ENCODE data around the gene SMAD2.

The SMAD2 gene

GRCh38 chr18:47912343-47912742 lies 18.1 kb downstream of the SMAD2 start:
- Histone ChIP-seq H3K36me3 (ENCODE audit: insufficient read depth, low read length) (peaks cover 7% of the 10 kb centered on the region), H3K27ac (ENCODE audit: low read depth, low read length) (no peak overlapping the region), H3K9me3 (ENCODE audit: insufficient read depth, low read depth, low read length) (no peaks in the 10 kb centered on the region), H3K4me1 (ENCODE audit: insufficient read depth, low read length) (peaks cover 26% of the 10 kb centered on the region), H3K9ac (ENCODE audit: low read depth, low read length) (no peak overlapping the region), H3K27me3 (ENCODE audit: insufficient read depth, low read length) (no peaks in the 10 kb centered on the region), H3K4me3 (ENCODE audit: low read length) (no peak overlapping the region)
- 96% methylated on average over 1 of the region's 1 CpG for WGBS

GRCh38 chr18:47911877-47912276 lies 18.6 kb downstream of the SMAD2 start:
- no peak overlapping the region for H3K9ac ChIP-seq (ENCODE audit: low read depth, low read length)
- no peak overlapping the region for H3K27ac ChIP-seq (ENCODE audit: low read depth, low read length)
- peaks cover 21% of the 10 kb centered on the region for H3K4me1 ChIP-seq (ENCODE audit: insufficient read depth, low read length)
- peaks cover 10% of the 10 kb centered on the region for H3K36me3 ChIP-seq (ENCODE audit: insufficient read depth, low read length)
- WGBS: 93% methylated on average over 4 of the region's 4 CpGs
- peaks cover 3% of the 10 kb centered on the region; the same call in 1 of the 2 replicates for H3K9me3 ChIP-seq (ENCODE audit: insufficient read depth, low read depth, low read length)
- no peak overlapping the region for H3K4me3 ChIP-seq (ENCODE audit: low read length)
- no peaks in the 10 kb centered on the region for H3K27me3 ChIP-seq (ENCODE audit: insufficient read depth, low read length)

GRCh38 chr18:47909484-47909883 lies 21.0 kb downstream of the SMAD2 start:
- Histone ChIP-seq H3K4me1 (ENCODE audit: insufficient read depth, low read length) (peaks cover 10% of the 10 kb centered on the region), H3K36me3 (ENCODE audit: insufficient read depth, low read length) (peaks cover 17% of the 10 kb centered on the region), H3K4me3 (ENCODE audit: low read length) (no peak overlapping the region), H3K9me3 (ENCODE audit: insufficient read depth, low read depth, low read length) (peaks cover 8% of the 10 kb centered on the region; the same call in 1 of the 2 replicates), H3K27me3 (ENCODE audit: insufficient read depth, low read length) (no peaks in the 10 kb centered on the region), H3K9ac (ENCODE audit: low read depth, low read length) (no peak overlapping the region), H3K27ac (ENCODE audit: low read depth, low read length) (no peak overlapping the region)
- 89% methylated on average over 4 of the region's 4 CpGs for WGBS

- Histone ChIP-seq H3K27ac (ENCODE audit: low read depth, low read length) (no peak overlapping the region), H3K9ac (ENCODE audit: low read depth, low read length) (no peak overlapping the region), H3K9me3 (ENCODE audit: insufficient read depth, low read depth, low read length) (peaks cover 8% of the 10 kb centered on the region; the same call in 1 of the 2 replicates), H3K36me3 (ENCODE audit: insufficient read depth, low read length) (peaks cover 17% of the 10 kb centered on the region), H3K27me3 (ENCODE audit: insufficient read depth, low read length) (no peaks in the 10 kb centered on the region), H3K4me1 (ENCODE audit: insufficient read depth, low read length) (peaks cover 17% of the 10 kb centered on the region), H3K4me3 (ENCODE audit: low read length) (no peak overlapping the region)
- 96% methylated on average over 6 of the region's 6 CpGs for WGBS
Observed at GRCh38 chr18:47908592-47908991, 21.9 kb downstream of the SMAD2 start.

- WGBS: 90% methylated on average over 2 of the region's 3 CpGs
- Histone ChIP-seq H3K4me3 (ENCODE audit: low read length) (no peak overlapping the region), H3K27ac (ENCODE audit: low read depth, low read length) (no peak overlapping the region), H3K9me3 (ENCODE audit: insufficient read depth, low read depth, low read length) (peaks cover 8% of the 10 kb centered on the region; the same call in 1 of the 2 replicates), H3K36me3 (ENCODE audit: insufficient read depth, low read length) (peaks cover 17% of the 10 kb centered on the region), H3K4me1 (ENCODE audit: insufficient read depth, low read length) (peaks cover 33% of the 10 kb centered on the region), H3K9ac (ENCODE audit: low read depth, low read length) (no peak overlapping the region), H3K27me3 (ENCODE audit: insufficient read depth, low read length) (no peaks in the 10 kb centered on the region)
Observed at GRCh38 chr18:47906408-47906807, 24.1 kb downstream of the SMAD2 start.

GRCh38 chr18:47903809-47904208 lies 26.6 kb downstream of the SMAD2 start:
- no peak overlapping the region for H3K9ac ChIP-seq (ENCODE audit: low read depth, low read length)
- H3K27me3 ChIP-seq (ENCODE audit: insufficient read depth, low read length): no peaks in the 10 kb centered on the region
- 83% methylated on average over 2 of the region's 2 CpGs for WGBS
- peaks cover 17% of the 10 kb centered on the region for H3K36me3 ChIP-seq (ENCODE audit: insufficient read depth, low read length)
- peaks cover 59% of the 10 kb centered on the region for H3K4me1 ChIP-seq (ENCODE audit: insufficient read depth, low read length)
- H3K4me3 ChIP-seq (ENCODE audit: low read length): no peak overlapping the region
- peaks cover 8% of the 10 kb centered on the region; the same call in 1 of the 2 replicates for H3K9me3 ChIP-seq (ENCODE audit: insufficient read depth, low read depth, low read length)
- H3K27ac ChIP-seq (ENCODE audit: low read depth, low read length): no peak overlapping the region

GRCh38 chr18:47901624-47902362 lies 28.7 kb downstream of the SMAD2 start:
- Histone ChIP-seq H3K9me3 (ENCODE audit: insufficient read depth, low read depth, low read length) (peaks cover 5% of the 10 kb centered on the region; the same call in 1 of the 2 replicates), H3K27me3 (ENCODE audit: insufficient read depth, low read length) (no peaks in the 10 kb centered on the region), H3K4me1 (ENCODE audit: insufficient read depth, low read length) (peaks cover 80% of the 10 kb centered on the region), H3K36me3 (ENCODE audit: insufficient read depth, low read length) (peaks cover 7% of the 10 kb centered on the region), H3K9ac (ENCODE audit: low read depth, low read length) (peak overlapping the region; percentile 12; the same call in 1 of the 2 replicates), H3K27ac (ENCODE audit: low read depth, low read length) (peak overlapping the region; percentile 37; the same call in 1 of the 2 replicates), H3K4me3 (ENCODE audit: low read length) (no peak overlapping the region)
- WGBS: 65% methylated on average over 6 of the region's 7 CpGs

GRCh38 chr18:47899107-47899840 lies 31.2 kb downstream of the SMAD2 start:
- Histone ChIP-seq H3K9ac (ENCODE audit: low read depth, low read length) (no peak overlapping the region), H3K9me3 (ENCODE audit: insufficient read depth, low read depth, low read length) (no peaks in the 10 kb centered on the region), H3K4me3 (ENCODE audit: low read length) (peak overlapping the region; percentile 3; the same call in 1 of the 2 replicates), H3K36me3 (ENCODE audit: insufficient read depth, low read length) (peaks cover 21% of the 10 kb centered on the region), H3K4me1 (ENCODE audit: insufficient read depth, low read length) (peaks cover 86% of the 10 kb centered on the region), H3K27ac (ENCODE audit: low read depth, low read length) (peak overlapping the region; percentile 39; the same call in 1 of the 2 replicates), H3K27me3 (ENCODE audit: insufficient read depth, low read length) (no peaks in the 10 kb centered on the region)
- 53% methylated on average over 5 of the region's 5 CpGs for WGBS

- Histone ChIP-seq H3K4me1 (ENCODE audit: insufficient read depth, low read length) (peaks cover 87% of the 10 kb centered on the region), H3K36me3 (ENCODE audit: insufficient read depth, low read length) (peaks cover 25% of the 10 kb centered on the region), H3K9me3 (ENCODE audit: insufficient read depth, low read depth, low read length) (no peaks in the 10 kb centered on the region), H3K9ac (ENCODE audit: low read depth, low read length) (no peak overlapping the region), H3K27me3 (ENCODE audit: insufficient read depth, low read length) (no peaks in the 10 kb centered on the region), H3K27ac (ENCODE audit: low read depth, low read length) (peak overlapping the region; percentile 39; the same call in 1 of the 2 replicates), H3K4me3 (ENCODE audit: low read length) (0 out of 2 replicates have a peak overlapping the region, but pooled peaks have one; percentile 3)
- 32% methylated on average over 2 of the region's 2 CpGs for whole genome bisulfite sequencing
Observed at GRCh38 chr18:47898696-47899095, 31.8 kb downstream of the SMAD2 start.

GRCh38 chr18:47898055-47898454 lies 32.4 kb downstream of the SMAD2 start:
- Histone ChIP-seq H3K9ac (ENCODE audit: low read depth, low read length) (no peak overlapping the region), H3K36me3 (ENCODE audit: insufficient read depth, low read length) (peaks cover 28% of the 10 kb centered on the region), H3K4me3 (ENCODE audit: low read length) (no peak overlapping the region), H3K27me3 (ENCODE audit: insufficient read depth, low read length) (no peaks in the 10 kb centered on the region), H3K27ac (ENCODE audit: low read depth, low read length) (no peak overlapping the region), H3K4me1 (ENCODE audit: insufficient read depth, low read length) (peaks cover 84% of the 10 kb centered on the region), H3K9me3 (ENCODE audit: insufficient read depth, low read depth, low read length) (no peaks in the 10 kb centered on the region)
- 91% methylated on average over 2 of the region's 3 CpGs for WGBS

- no peaks in the 10 kb centered on the region for H3K27me3 ChIP-seq (ENCODE audit: insufficient read depth, low read length)
- WGBS: 89% methylated on average over 2 of the region's 2 CpGs
- no peak overlapping the region for H3K27ac ChIP-seq (ENCODE audit: low read depth, low read length)
- no peak overlapping the region for H3K9ac ChIP-seq (ENCODE audit: low read depth, low read length)
- H3K9me3 ChIP-seq (ENCODE audit: insufficient read depth, low read depth, low read length): no peaks in the 10 kb centered on the region
- peaks cover 61% of the 10 kb centered on the region for H3K4me1 ChIP-seq (ENCODE audit: insufficient read depth, low read length)
- H3K4me3 ChIP-seq (ENCODE audit: low read length): no peak overlapping the region
- H3K36me3 ChIP-seq (ENCODE audit: insufficient read depth, low read length): peaks cover 39% of the 10 kb centered on the region
Observed at GRCh38 chr18:47895565-47896250, 34.8 kb downstream of the SMAD2 start.

All from HUES64 (cell line).